ENCODE measurements around the gene URB2.
A peak's percentile ranks its signal among the peaks of the same experiment; 100 is the strongest.
"Not testable (repeated sequence)": the region's sequence is repeated elsewhere in the genome, so short reads cannot be mapped to it uniquely, and the experiment has no call there.

Gene URB2

GRCh38 chr1:229608590-229608989, 17.5 kb upstream of the URB2 start:
- no peak overlapping the region for H3K4me3 ChIP-seq (ENCODE audit: low read depth, low read length)
- no peak for DNase-seq (ENCODE audit: low read depth)

GRCh38 chr1:229613938-229614337, 12.1 kb upstream of the URB2 start:
- H3K4me3 ChIP-seq (ENCODE audit: low read depth, low read length), result no peak overlapping the region
- no peak for DNase-seq (ENCODE audit: low read depth)

- no peak for DNase-seq (ENCODE audit: low read depth)
- no peak overlapping the region for H3K4me3 ChIP-seq (ENCODE audit: low read depth, low read length)
These were observed 11.3 kb upstream of the URB2 start for GRCh38 chr1:229614701-229615100.

GRCh38 chr1:229617351-229618100, 8.5 kb upstream of the URB2 start:
- DNase-seq (ENCODE audit: low read depth), result no peak
- H3K4me3 ChIP-seq (ENCODE audit: low read depth, low read length), result no peak overlapping the region

GRCh38 chr1:229619002-229619401, 7.0 kb upstream of the URB2 start:
- no peak for DNase-seq (ENCODE audit: low read depth)
- H3K4me3 ChIP-seq (ENCODE audit: low read depth, low read length), result no peak overlapping the region

GRCh38 chr1:229619614-229620013, 6.4 kb upstream of the URB2 start:
- DNase-seq (ENCODE audit: low read depth), result no peak
- no peak overlapping the region for H3K4me3 ChIP-seq (ENCODE audit: low read depth, low read length)

- no peak for DNase-seq (ENCODE audit: low read depth)
- H3K4me3 ChIP-seq (ENCODE audit: low read depth, low read length), result no peak overlapping the region
These were observed 5.2 kb upstream of the URB2 start for GRCh38 chr1:229620876-229621275.

GRCh38 chr1:229621663-229622062, 4.4 kb upstream of the URB2 start:
- H3K4me3 ChIP-seq (ENCODE audit: low read depth, low read length), result no peak overlapping the region

GRCh38 chr1:229622641-229623120, 3.4 kb upstream of the URB2 start:
- DNase-seq (ENCODE audit: low read depth), result not testable (repeated sequence)

More at GRCh38 chr1:229621663-229622062, 4.4 kb upstream of the URB2 start:
- no peak for DNase-seq (ENCODE audit: low read depth)

GRCh38 chr1:229623225-229623624, 2.8 kb upstream of the URB2 start:
- no peak overlapping the region for H3K4me3 ChIP-seq (ENCODE audit: low read depth, low read length)

More at GRCh38 chr1:229622641-229623120, 3.4 kb upstream of the URB2 start:
- not testable (repeated sequence) for H3K4me3 ChIP-seq (ENCODE audit: low read depth, low read length)

GRCh38 chr1:229623838-229624237, 2.2 kb upstream of the URB2 start:
- H3K4me3 ChIP-seq (ENCODE audit: low read depth, low read length), result no peak overlapping the region
- no peak for DNase-seq (ENCODE audit: low read depth)

More at GRCh38 chr1:229623225-229623624, 2.8 kb upstream of the URB2 start:
- no peak for DNase-seq (ENCODE audit: low read depth)

- no peak for DNase-seq (ENCODE audit: low read depth)
- H3K4me3 ChIP-seq (ENCODE audit: low read depth, low read length), result peak overlapping the region; percentile 90
These were observed 1.5 kb upstream of the URB2 start for GRCh38 chr1:229624521-229625070.

- DNase-seq (ENCODE audit: low read depth), result no peak
- H3K4me3 ChIP-seq (ENCODE audit: low read depth, low read length), result peak overlapping the region; percentile 90
These were observed 754 bp upstream of the URB2 start for GRCh38 chr1:229625071-229625914.

GRCh38 chr1:229627003-229627402, 956 bp downstream of the URB2 start:
- H3K4me3 ChIP-seq (ENCODE audit: low read depth, low read length), result peak overlapping the region; percentile 90
- no peak for DNase-seq (ENCODE audit: low read depth)

- H3K4me3 ChIP-seq (ENCODE audit: low read depth, low read length), result no peak overlapping the region
- DNase-seq (ENCODE audit: low read depth), result no peak
These were observed 3.2 kb downstream of the URB2 start for GRCh38 chr1:229629261-229629660.

GRCh38 chr1:229631148-229631547, 5.1 kb downstream of the URB2 start:
- DNase-seq (ENCODE audit: low read depth), result no peak
- no peak overlapping the region for H3K4me3 ChIP-seq (ENCODE audit: low read depth, low read length)

- H3K4me3 ChIP-seq (ENCODE audit: low read depth, low read length), result no peak overlapping the region
- DNase-seq (ENCODE audit: low read depth), result no peak
These were observed 5.9 kb downstream of the URB2 start for GRCh38 chr1:229631966-229632365.

GRCh38 chr1:229636042-229636441, 10.0 kb downstream of the URB2 start:
- no peak overlapping the region for H3K4me3 ChIP-seq (ENCODE audit: low read depth, low read length)
- DNase-seq (ENCODE audit: low read depth), result no peak

- no peak overlapping the region for H3K4me3 ChIP-seq (ENCODE audit: low read depth, low read length)
- DNase-seq (ENCODE audit: low read depth), result no peak
These were observed 11.7 kb downstream of the URB2 start for GRCh38 chr1:229637746-229638145.

GRCh38 chr1:229640455-229640854, 14.4 kb downstream of the URB2 start:
- H3K4me3 ChIP-seq (ENCODE audit: low read depth, low read length), result no peak overlapping the region
- DNase-seq (ENCODE audit: low read depth), result no peak

Data from skeletal muscle cell (primary cell).